DND-41 (cell line): ENCODE measurements around the gene BEND3.

ENCODE experiments used
- ATAC-seq: fragments of 200-7000 bp; cut with Tn5 transposase; 3 replicates; pipeline ENCODE4 v1.9.1; 2021; ENCODE audit warnings: low read depth; ENCODE audit not compliant: insufficient read depth
- DNase-seq: peaks from one replicate; pipeline ENCODE4 v3.0.0-alpha.2; 2020
- H2AFZ ChIP-seq: 2 replicates; pipeline ENCODE4 v1.6.0; 2012; ENCODE audit warnings: low read depth, low read length
- H3K27ac ChIP-seq: 2 replicates; pipeline ENCODE4 v1.5.1; 2012; ENCODE audit warnings: low read length, inconsistent platforms
- H3K27me3 ChIP-seq: fragments of 200-600 bp; sonication (generic); 2 replicates; pipeline ENCODE4 v1.6.0; 2012; ENCODE audit warnings: low read length, mild to moderate bottlenecking, inconsistent platforms; ENCODE audit not compliant: insufficient read depth, poor library complexity
- H3K36me3 ChIP-seq: 2 replicates; pipeline ENCODE4 v1.5.1; 2012; ENCODE audit warnings: low read length, inconsistent platforms; ENCODE audit not compliant: insufficient read depth
- H3K4me1 ChIP-seq: 2 replicates; pipeline ENCODE4 v1.5.1; 2012; ENCODE audit warnings: mild to moderate bottlenecking, low read length; ENCODE audit not compliant: insufficient read depth
- H3K4me2 ChIP-seq: 2 replicates; pipeline ENCODE4 v1.6.0; 2012; ENCODE audit warnings: mild to moderate bottlenecking, moderate library complexity, low read length, inconsistent platforms; ENCODE audit not compliant: insufficient read depth
- H3K4me3 ChIP-seq, 2 experiments: fragments of 200-600 bp in 1 of 2; shearing (Covaris generic) in 1 of 2; 2 replicates each; pipeline ENCODE4 v1.5.1; 2012 to 2016; ENCODE audit warnings: inconsistent platforms in 2 of 2, low read length in 2 of 2, mild to moderate bottlenecking in 2 of 2, low read depth in 1 of 2, moderate library complexity in 1 of 2
- H3K79me2 ChIP-seq: 2 replicates; pipeline ENCODE4 v1.6.0; 2012; ENCODE audit warnings: low read length, inconsistent platforms; ENCODE audit not compliant: insufficient read depth
- H3K9ac ChIP-seq: 2 replicates; pipeline ENCODE4 v1.6.0; 2012; ENCODE audit warnings: low read depth, mild to moderate bottlenecking, inconsistent platforms, low read length, moderate library complexity
- H3K9me3 ChIP-seq: 2 replicates; pipeline ENCODE4 v1.5.1; 2012; ENCODE audit warnings: low read length, moderate library complexity, mild to moderate bottlenecking, inconsistent platforms; ENCODE audit not compliant: insufficient read depth, severe bottlenecking
- H4K20me1 ChIP-seq: 2 replicates; pipeline ENCODE4 v1.6.0; 2012; ENCODE audit warnings: low read length; ENCODE audit not compliant: insufficient read depth
- EZH2 ChIP-seq: IDR thresholded peaks from 3 replicates; pipeline ENCODE4 v1.6.1; 2012; ENCODE audit warnings: borderline replicate concordance, low read depth, mild to moderate bottlenecking, moderate library complexity, low read length, inconsistent platforms; ENCODE audit not compliant: severe bottlenecking
- TF ChIP-seq, protein P1 (sequence below): IDR thresholded peaks from 2 replicates; pipeline ENCODE4 v1.5.1; 2012; ENCODE audit warnings: borderline replicate concordance, low read length, moderate library complexity, mild to moderate bottlenecking; ENCODE audit not compliant: poor library complexity, severe bottlenecking; ENCODE audit errors: extremely low read depth

BEND3 gene

DNA sequence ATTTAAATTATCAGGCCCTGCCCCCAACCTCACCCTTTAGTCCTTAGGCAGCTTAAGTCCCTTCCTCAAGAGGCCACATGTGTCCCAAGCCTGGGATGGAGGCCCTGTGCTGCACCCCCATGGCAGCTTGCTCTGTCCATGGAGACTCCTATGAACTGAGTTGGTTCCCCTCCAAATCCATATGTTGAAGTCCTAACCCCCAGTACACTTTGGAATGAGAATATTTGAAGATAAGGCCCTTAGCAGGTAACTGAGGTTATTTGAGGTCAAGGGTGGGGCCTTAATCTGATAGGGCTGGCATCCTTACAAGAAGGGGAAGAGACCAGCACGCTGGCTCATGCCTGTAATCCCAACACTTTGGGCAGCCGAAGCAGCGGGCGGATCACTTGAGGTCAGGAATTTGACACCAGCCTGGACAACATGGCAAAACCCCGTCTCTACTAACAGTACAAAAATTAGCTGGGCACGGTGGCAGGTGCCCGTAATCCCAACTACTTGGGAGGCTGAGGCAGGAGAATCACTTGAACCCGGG lies 6.7 kb upstream of the BEND3 start:
- no peak for TF ChIP-seq EZH2
- TF ChIP-seq, protein P1, sequence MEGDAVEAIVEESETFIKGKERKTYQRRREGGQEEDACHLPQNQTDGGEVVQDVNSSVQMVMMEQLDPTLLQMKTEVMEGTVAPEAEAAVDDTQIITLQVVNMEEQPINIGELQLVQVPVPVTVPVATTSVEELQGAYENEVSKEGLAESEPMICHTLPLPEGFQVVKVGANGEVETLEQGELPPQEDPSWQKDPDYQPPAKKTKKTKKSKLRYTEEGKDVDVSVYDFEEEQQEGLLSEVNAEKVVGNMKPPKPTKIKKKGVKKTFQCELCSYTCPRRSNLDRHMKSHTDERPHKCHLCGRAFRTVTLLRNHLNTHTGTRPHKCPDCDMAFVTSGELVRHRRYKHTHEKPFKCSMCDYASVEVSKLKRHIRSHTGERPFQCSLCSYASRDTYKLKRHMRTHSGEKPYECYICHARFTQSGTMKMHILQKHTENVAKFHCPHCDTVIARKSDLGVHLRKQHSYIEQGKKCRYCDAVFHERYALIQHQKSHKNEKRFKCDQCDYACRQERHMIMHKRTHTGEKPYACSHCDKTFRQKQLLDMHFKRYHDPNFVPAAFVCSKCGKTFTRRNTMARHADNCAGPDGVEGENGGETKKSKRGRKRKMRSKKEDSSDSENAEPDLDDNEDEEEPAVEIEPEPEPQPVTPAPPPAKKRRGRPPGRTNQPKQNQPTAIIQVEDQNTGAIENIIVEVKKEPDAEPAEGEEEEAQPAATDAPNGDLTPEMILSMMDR: no peak
- H3K4me2 ChIP-seq: no peak overlapping the region
- no peak overlapping the region for H3K4me3 ChIP-seq
- H3K9ac ChIP-seq: no peak overlapping the region
- H3K27ac ChIP-seq: no peak overlapping the region
- H3K27me3 ChIP-seq: peaks cover 3% of the 10 kb centered on the region
- ATAC-seq: no peak
- no peaks in the 10 kb centered on the region for H3K79me2 ChIP-seq
- H3K36me3 ChIP-seq: no peaks in the 10 kb centered on the region
- H3K9me3 ChIP-seq: no peaks in the 10 kb centered on the region
- DNase-seq: no peak
- H4K20me1 ChIP-seq: no peaks in the 10 kb centered on the region
- H2AFZ ChIP-seq: no peak overlapping the region
- H3K4me1 ChIP-seq: peaks cover 5% of the 10 kb centered on the region; the same call in 1 of the 2 replicates

DNA sequence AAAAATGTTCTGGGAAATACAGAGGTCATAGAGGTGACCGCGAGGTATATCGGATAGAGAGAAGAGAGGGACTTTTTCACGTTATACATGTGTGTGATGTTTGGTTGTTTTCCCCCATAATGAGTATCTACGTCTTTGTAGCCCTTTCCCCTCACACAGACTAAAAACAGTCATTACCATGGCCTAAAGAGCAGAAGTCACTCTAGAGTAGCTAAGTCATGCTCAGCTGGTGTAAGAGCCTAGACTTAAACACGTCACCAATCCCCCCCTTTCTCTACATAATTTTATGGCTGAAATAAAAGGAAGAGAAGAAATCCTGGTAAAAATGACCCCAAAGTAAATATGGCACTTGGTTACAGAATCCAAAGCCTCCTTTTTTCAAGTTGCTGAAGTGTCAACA lies 6.0 kb upstream of the BEND3 start:
- peaks cover 11% of the 10 kb centered on the region for H3K27me3 ChIP-seq
- no peak overlapping the region for H3K4me3 ChIP-seq
- no peaks in the 10 kb centered on the region for H4K20me1 ChIP-seq
- no peaks in the 10 kb centered on the region for H3K9me3 ChIP-seq
- H3K36me3 ChIP-seq: no peaks in the 10 kb centered on the region
- peaks cover 7% of the 10 kb centered on the region for H3K4me1 ChIP-seq
- no peak overlapping the region for H3K9ac ChIP-seq
- ATAC-seq: no peak
- TF ChIP-seq EZH2: no peak
- TF ChIP-seq, protein P1: no peak
- DNase-seq: no peak
- H3K27ac ChIP-seq: no peak overlapping the region
- H2AFZ ChIP-seq: no peak overlapping the region
- no peaks in the 10 kb centered on the region for H3K79me2 ChIP-seq
- H3K4me2 ChIP-seq: no peak overlapping the region

DNA sequence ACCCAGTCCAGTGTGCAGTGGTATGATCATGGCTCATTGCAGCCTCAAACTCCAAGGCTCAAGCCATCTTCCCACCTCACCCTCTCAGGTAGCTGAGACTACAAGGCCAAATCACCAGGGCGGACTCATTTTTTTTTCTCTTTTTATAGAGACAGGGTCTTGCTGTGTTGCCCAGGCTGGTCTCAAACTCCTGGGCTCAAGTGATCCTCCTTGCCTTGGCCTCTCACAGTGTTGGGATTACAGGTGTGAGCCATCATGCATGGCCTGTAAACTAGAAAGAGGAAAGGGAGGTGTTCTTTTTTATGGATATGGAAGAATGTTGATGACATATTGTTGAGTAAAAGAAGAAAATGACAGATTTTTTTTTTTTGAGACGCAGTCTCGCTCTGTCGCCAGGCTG lies 5.1 kb upstream of the BEND3 start:
- H2AFZ ChIP-seq: no peak overlapping the region
- H3K9ac ChIP-seq: no peak overlapping the region
- TF ChIP-seq EZH2: no peak
- TF ChIP-seq, protein P1: no peak
- ATAC-seq (no peak), DNase-seq (no peak)
- peaks cover 16% of the 10 kb centered on the region for H3K4me1 ChIP-seq
- no peak overlapping the region for H3K27ac ChIP-seq
- no peak overlapping the region for H3K4me2 ChIP-seq
- peaks cover 20% of the 10 kb centered on the region for H3K27me3 ChIP-seq
- H3K9me3 ChIP-seq: no peaks in the 10 kb centered on the region
- no peaks in the 10 kb centered on the region for H3K79me2 ChIP-seq
- H3K36me3 ChIP-seq: no peaks in the 10 kb centered on the region
- H4K20me1 ChIP-seq: no peaks in the 10 kb centered on the region
- H3K4me3 ChIP-seq: no peak overlapping the region
